ENCODE measurements around the gene CWC22. TPM values are rescaled to one million over a fixed set of nuclear protein-coding genes. Genes with fewer than 3 reads are reported as not detected.

CWC22 gene
- total and polyA plus RNA-seq, 2 of the 13 experiments (the other 11 are each of a cell fraction or from before 2014, with no cell fraction given): 5.7 to 29.2 TPM

GRCh38 chr2:179954026-179954425, 53.1 kb downstream of the CWC22 start (continued):
- no peak for TF ChIP-seq RARG (CRISPR knock-in tag; IDR thresholded peaks at IDR 0.05; ENCODE audit: low read depth)
- TF ChIP-seq BRF2 (CRISPR knock-in tag; IDR thresholded peaks at IDR 0.05): no peak
- TF ChIP-seq GRHL1 (CRISPR knock-in tag; conservative IDR thresholded peaks at IDR 0.05): no peak
- TF ChIP-seq ZNF773 (CRISPR knock-in tag; IDR thresholded peaks at IDR 0.05; ENCODE audit: borderline replicate concordance): no peak
- TF ChIP-seq ZBTB49 (CRISPR knock-in tag; IDR thresholded peaks at IDR 0.05; ENCODE audit: borderline replicate concordance): no peak
- no peak for TF ChIP-seq ZNF143 (CRISPR knock-in tag; IDR thresholded peaks at IDR 0.05)
- no peak for TF ChIP-seq KMT2B (CRISPR knock-in tag; IDR thresholded peaks at IDR 0.05)
- TF ChIP-seq HOMEZ (CRISPR knock-in tag; IDR thresholded peaks at IDR 0.05; ENCODE audit: low read depth): peak; percentile 91
- no peak for TF ChIP-seq FOXM1 (CRISPR knock-in tag; IDR thresholded peaks at IDR 0.05)
- TF ChIP-seq GFI1 (CRISPR knock-in tag; IDR thresholded peaks at IDR 0.05; ENCODE audit: borderline replicate concordance): no peak
- TF ChIP-seq RCOR2 (CRISPR knock-in tag; IDR thresholded peaks at IDR 0.05): peak; percentile 49; the same call in 1 of the 2 replicates
- TF ChIP-seq ZNF512 (CRISPR knock-in tag; IDR thresholded peaks at IDR 0.05): no peak
- no peak for TF ChIP-seq GTF3A (CRISPR knock-in tag; conservative IDR thresholded peaks at IDR 0.05)
- no peak for TF ChIP-seq TCF7L2 (IDR thresholded peaks at IDR 0.05; ENCODE audit: low read depth, low read length)
